ENCODE measurements around the gene ARFGAP1. TPM values are rescaled to one million over a fixed set of nuclear protein-coding genes. Genes with fewer than 3 reads are reported as not detected.

ARFGAP1 gene
- total and polyA plus RNA-seq, 2 experiments from 2014 or later, result 41.5 to 95.5 TPM

GRCh38 chr20:63327231-63327745, 54.7 kb downstream of the ARFGAP1 start (continued):
- TF ChIP-seq ZNF462 (CRISPR knock-in tag; IDR thresholded peaks at IDR 0.05) (no peak), STAT1 (IDR thresholded peaks at IDR 0.05; ENCODE audit: unreplicated experiment) (no peak), EZH2 (IDR thresholded peaks at IDR 0.05; ENCODE audit: low read depth, unreplicated experiment) (no peak), JUNB (IDR thresholded peaks at IDR 0.05; ENCODE audit: unreplicated experiment) (no peak), ZNF331 (CRISPR knock-in tag; IDR thresholded peaks at IDR 0.05; ENCODE audit: low read depth) (no peak), POLR2AphosphoS5 (IDR thresholded peaks at IDR 0.05; ENCODE audit: low read depth) (no peak), NANOG (IDR thresholded peaks at IDR 0.05; ENCODE audit: borderline replicate concordance) (no peak), REST (IDR thresholded peaks at IDR 0.05; ENCODE audit: unreplicated experiment) (no peak), CREB1 (CRISPR knock-in tag; IDR thresholded peaks at IDR 0.05; ENCODE audit: low read depth) (no peak)
